K562 (cell line): ENCODE data around the gene TBC1D5. TPM values are rescaled to one million over a fixed set of nuclear protein-coding genes. Genes with fewer than 3 reads are reported as not detected.

ENCODE experiments used
- CREB1 ChIP-seq, 2 experiments: sonication (generic) in 1 of 2; formaldehyde crosslinking in 1 of 2; IDR thresholded peaks; 2 replicates each; pipeline versions ENCODE4 v1.6.1 to v1.8.0; 2012 to 2022; ENCODE audit warnings: inconsistent platforms in 1 of 2, mild to moderate bottlenecking in 1 of 2, missing genetic modification reagents in 1 of 2, moderate library complexity in 1 of 2
- ETS2 ChIP-seq: IDR thresholded peaks from 2 replicates; pipeline ENCODE4 v1.6.1; 2016; ENCODE audit warnings: borderline replicate concordance, missing genetic modification characterization, mild to moderate bottlenecking, moderate library complexity, missing compliant biosample characterization; ENCODE audit not compliant: poor library complexity, severe bottlenecking
- HMG20A ChIP-seq: fragments of 450-650 bp; formaldehyde crosslinking; conservative IDR thresholded peaks from 2 replicates; pipeline ENCODE4 v1.4.0; 2020; ENCODE audit warnings: mild to moderate bottlenecking, mixed read lengths
- KLF13 ChIP-seq: fragments of 450-650 bp; IDR thresholded peaks from 2 replicates; pipeline ENCODE4 v1.6.1; 2016; ENCODE audit warnings: missing genetic modification characterization, low read depth, mild to moderate bottlenecking, missing compliant biosample characterization, moderate library complexity, borderline replicate concordance
- MTA2 ChIP-seq: fragments of 450-650 bp; IDR thresholded peaks from 2 replicates; pipeline ENCODE4 v1.6.1; 2016; ENCODE audit warnings: low read depth
- TSC22D4 ChIP-seq: fragments of 450-650 bp; IDR thresholded peaks from 2 replicates; pipeline ENCODE4 v1.6.1; 2016; ENCODE audit warnings: missing genetic modification characterization, missing biosample characterization, control low read depth
- YBX1 ChIP-seq: fragments of 450-650 bp; IDR thresholded peaks from 2 replicates; pipeline ENCODE4 v1.7.1; 2016; ENCODE audit warnings: mild to moderate bottlenecking
- ZFX ChIP-seq: sonication (generic); formaldehyde crosslinking; IDR thresholded peaks from 2 replicates; pipeline ENCODE4 v1.8.0; 2022; ENCODE audit warnings: mild to moderate bottlenecking, missing genetic modification reagents, moderate library complexity
- ZNF212 ChIP-seq: fragments of 450-650 bp; formaldehyde crosslinking; IDR thresholded peaks from 2 replicates; pipeline ENCODE4 v1.4.0; 2020; ENCODE audit warnings: mild to moderate bottlenecking
- ZNF507 ChIP-seq: conservative IDR thresholded peaks from 2 replicates; pipeline ENCODE4 v1.6.1; 2017; ENCODE audit warnings: missing genetic modification characterization, missing compliant biosample characterization
- polyA plus RNA-seq, 8 experiments: library from polyadenylated mRNA; depleted of rRNA in 4 of 8; stranded (reverse) in 5 of 8; unstranded in 3 of 8; fragments of >200 nt; fragmentation: Nextera tagmentation in 2 of 8; fragmentation: Illumina TruSeq in 1 of 8; extraction: Ambion mirVana in 2 of 8; extraction: Trizol in 1 of 8; gene quantifications; 2 replicates each; pipeline versions ENCODE4 v1.2.1 to v1.2.3, GENCODE V29; 2011 to 2014; ENCODE audit warnings: inconsistent platforms in 1 of 8, missing spikeins in 1 of 8
- total RNA-seq, 7 experiments: library from RNA; depleted of rRNA in 6 of 7; stranded (reverse); fragments of >200 nt in 6 of 7; fragmentation: Illumina TruSeq in 2 of 7; extraction: Trizol in 2 of 7; gene quantifications; 2 replicates each; pipeline versions ENCODE4 v1.2.1 to v1.2.3, GENCODE V29; 2011 to 2021; ENCODE audit warnings: low replicate concordance in 1 of 7
- TF ChIP-seq, protein P1 (sequence below): IDR thresholded peaks from 2 replicates; pipeline ENCODE4 v1.6.1; 2011; ENCODE audit not compliant: insufficient read length; ENCODE audit errors: extremely low read depth
- TF ChIP-seq, protein P2 (sequence below): sonication (generic); formaldehyde crosslinking; IDR thresholded peaks from 2 replicates; pipeline ENCODE4 v1.5.0; 2020; ENCODE audit warnings: missing genetic modification reagents
- TF ChIP-seq, protein P3 (sequence below), 2 experiments: fragments of 450-650 bp in 1 of 2; sonication (generic) in 1 of 2; formaldehyde crosslinking in 1 of 2; IDR thresholded peaks; 2 replicates each; pipeline versions ENCODE4 v1.7.1 to v1.9.0; 2016 to 2022; ENCODE audit warnings: inconsistent platforms in 1 of 2, mild to moderate bottlenecking in 1 of 2, missing genetic modification reagents in 1 of 2
- TF ChIP-seq, protein P4 (sequence below): fragments of 250-450 bp; sonication (Bioruptor Pico); IDR thresholded peaks from 2 replicates; pipeline ENCODE4 v1.4.0; 2020
- TF ChIP-seq, protein P5 (sequence below): fragments of 450-650 bp; formaldehyde crosslinking; IDR thresholded peaks from 2 replicates; pipeline ENCODE4 v1.4.0; 2020; ENCODE audit warnings: mild to moderate bottlenecking, moderate library complexity

The TBC1D5 gene
- total and polyA plus RNA-seq, 9 of the 15 experiments (the other 6 are each of a cell fraction or from before 2014, with no cell fraction given), result 2.9 to 38.1 (median 25.6) TPM

DNA sequence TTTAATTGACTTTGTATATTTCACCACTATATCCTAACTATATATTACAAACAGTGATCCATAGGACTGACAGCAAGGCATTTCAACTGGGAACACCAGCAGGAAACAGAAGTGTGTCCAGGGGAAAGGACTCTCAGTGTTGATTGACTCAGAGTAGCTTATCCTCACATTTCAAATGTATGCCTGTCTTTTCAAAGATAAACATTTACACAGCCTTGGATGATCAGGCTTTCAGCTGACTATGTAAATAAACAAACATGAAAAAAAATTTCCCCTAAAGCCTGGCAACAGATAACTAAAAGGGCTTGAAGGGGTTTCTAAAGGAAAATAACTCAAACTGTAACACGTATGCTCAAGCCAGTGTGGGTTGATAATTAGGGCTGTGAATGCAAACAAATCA is 321.8 kb downstream of the TBC1D5 start (continued):
- TF ChIP-seq, protein P1, sequence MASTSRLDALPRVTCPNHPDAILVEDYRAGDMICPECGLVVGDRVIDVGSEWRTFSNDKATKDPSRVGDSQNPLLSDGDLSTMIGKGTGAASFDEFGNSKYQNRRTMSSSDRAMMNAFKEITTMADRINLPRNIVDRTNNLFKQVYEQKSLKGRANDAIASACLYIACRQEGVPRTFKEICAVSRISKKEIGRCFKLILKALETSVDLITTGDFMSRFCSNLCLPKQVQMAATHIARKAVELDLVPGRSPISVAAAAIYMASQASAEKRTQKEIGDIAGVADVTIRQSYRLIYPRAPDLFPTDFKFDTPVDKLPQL, result no peak
- TF ChIP-seq KLF13 (tag) (no peak), ZFX (CRISPR knock-in tag) (no peak), YBX1 (no peak), CREB1 (IDR thresholded peaks at IDR 0.05) (no peak), CREB1 (CRISPR knock-in tag; IDR thresholded peaks at IDR 0.05) (no peak), TSC22D4 (tag) (no peak), ZNF507 (tag) (no peak), MTA2 (no peak; the same call in 1 of the 2 replicates), HMG20A (CRISPR knock-in tag) (no peak), ETS2 (tag) (no peak), ZNF212 (CRISPR knock-in tag) (no peak)
- TF ChIP-seq, protein P2, sequence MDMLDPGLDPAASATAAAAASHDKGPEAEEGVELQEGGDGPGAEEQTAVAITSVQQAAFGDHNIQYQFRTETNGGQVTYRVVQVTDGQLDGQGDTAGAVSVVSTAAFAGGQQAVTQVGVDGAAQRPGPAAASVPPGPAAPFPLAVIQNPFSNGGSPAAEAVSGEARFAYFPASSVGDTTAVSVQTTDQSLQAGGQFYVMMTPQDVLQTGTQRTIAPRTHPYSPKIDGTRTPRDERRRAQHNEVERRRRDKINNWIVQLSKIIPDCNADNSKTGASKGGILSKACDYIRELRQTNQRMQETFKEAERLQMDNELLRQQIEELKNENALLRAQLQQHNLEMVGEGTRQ (CRISPR knock-in tag), result no peak
- TF ChIP-seq, protein P3, sequence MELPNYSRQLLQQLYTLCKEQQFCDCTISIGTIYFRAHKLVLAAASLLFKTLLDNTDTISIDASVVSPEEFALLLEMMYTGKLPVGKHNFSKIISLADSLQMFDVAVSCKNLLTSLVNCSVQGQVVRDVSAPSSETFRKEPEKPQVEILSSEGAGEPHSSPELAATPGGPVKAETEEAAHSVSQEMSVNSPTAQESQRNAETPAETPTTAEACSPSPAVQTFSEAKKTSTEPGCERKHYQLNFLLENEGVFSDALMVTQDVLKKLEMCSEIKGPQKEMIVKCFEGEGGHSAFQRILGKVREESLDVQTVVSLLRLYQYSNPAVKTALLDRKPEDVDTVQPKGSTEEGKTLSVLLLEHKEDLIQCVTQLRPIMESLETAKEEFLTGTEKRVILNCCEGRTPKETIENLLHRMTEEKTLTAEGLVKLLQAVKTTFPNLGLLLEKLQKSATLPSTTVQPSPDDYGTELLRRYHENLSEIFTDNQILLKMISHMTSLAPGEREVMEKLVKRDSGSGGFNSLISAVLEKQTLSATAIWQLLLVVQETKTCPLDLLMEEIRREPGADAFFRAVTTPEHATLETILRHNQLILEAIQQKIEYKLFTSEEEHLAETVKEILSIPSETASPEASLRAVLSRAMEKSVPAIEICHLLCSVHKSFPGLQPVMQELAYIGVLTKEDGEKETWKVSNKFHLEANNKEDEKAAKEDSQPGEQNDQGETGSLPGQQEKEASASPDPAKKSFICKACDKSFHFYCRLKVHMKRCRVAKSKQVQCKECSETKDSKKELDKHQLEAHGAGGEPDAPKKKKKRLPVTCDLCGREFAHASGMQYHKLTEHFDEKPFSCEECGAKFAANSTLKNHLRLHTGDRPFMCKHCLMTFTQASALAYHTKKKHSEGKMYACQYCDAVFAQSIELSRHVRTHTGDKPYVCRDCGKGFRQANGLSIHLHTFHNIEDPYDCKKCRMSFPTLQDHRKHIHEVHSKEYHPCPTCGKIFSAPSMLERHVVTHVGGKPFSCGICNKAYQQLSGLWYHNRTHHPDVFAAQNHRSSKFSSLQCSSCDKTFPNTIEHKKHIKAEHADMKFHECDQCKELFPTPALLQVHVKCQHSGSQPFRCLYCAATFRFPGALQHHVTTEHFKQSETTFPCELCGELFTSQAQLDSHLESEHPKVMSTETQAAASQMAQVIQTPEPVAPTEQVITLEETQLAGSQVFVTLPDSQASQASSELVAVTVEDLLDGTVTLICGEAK (IDR thresholded peaks at IDR 0.05), result no peak
- TF ChIP-seq, protein P3 (CRISPR knock-in tag; IDR thresholded peaks at IDR 0.05), result no peak
- TF ChIP-seq, protein P4, sequence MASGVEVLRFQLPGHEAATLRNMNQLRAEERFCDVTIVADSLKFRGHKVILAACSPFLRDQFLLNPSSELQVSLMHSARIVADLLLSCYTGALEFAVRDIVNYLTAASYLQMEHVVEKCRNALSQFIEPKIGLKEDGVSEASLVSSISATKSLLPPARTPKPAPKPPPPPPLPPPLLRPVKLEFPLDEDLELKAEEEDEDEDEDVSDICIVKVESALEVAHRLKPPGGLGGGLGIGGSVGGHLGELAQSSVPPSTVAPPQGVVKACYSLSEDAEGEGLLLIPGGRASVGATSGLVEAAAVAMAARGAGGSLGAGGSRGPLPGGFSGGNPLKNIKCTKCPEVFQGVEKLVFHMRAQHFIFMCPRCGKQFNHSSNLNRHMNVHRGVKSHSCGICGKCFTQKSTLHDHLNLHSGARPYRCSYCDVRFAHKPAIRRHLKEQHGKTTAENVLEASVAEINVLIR, result no peak
- TF ChIP-seq, protein P5, sequence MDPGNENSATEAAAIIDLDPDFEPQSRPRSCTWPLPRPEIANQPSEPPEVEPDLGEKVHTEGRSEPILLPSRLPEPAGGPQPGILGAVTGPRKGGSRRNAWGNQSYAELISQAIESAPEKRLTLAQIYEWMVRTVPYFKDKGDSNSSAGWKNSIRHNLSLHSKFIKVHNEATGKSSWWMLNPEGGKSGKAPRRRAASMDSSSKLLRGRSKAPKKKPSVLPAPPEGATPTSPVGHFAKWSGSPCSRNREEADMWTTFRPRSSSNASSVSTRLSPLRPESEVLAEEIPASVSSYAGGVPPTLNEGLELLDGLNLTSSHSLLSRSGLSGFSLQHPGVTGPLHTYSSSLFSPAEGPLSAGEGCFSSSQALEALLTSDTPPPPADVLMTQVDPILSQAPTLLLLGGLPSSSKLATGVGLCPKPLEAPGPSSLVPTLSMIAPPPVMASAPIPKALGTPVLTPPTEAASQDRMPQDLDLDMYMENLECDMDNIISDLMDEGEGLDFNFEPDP (CRISPR knock-in tag), result no peak
